Hematopoietic multipotent progenitor cell treated with erythropoietin and hydrocortisone succinate and interleukin-3 and kit ligand, for 6 days (in vitro differentiated cells): Measurements from ENCODE around the gene USP7.
"Not testable (repeated sequence)": the region's sequence is repeated elsewhere in the genome, so short reads cannot be mapped to it uniquely, and the experiment has no call there.

Experiments
- DNase-seq: peaks from one replicate; pipeline ENCODE4 v3.0.0-alpha.2; 2015

USP7 gene

GRCh38 chr16:8874388-8874787, 89.3 kb downstream of the USP7 start:
- DNase-seq, result no peak

GRCh38 chr16:8873866-8874195, 89.9 kb downstream of the USP7 start:
- not testable (repeated sequence) for DNase-seq

- peak; percentile 45 for DNase-seq
These were observed 90.5 kb downstream of the USP7 start for GRCh38 chr16:8872967-8873865.

- DNase-seq, result no peak
These were observed 91.6 kb downstream of the USP7 start for GRCh38 chr16:8872071-8872470.

GRCh38 chr16:8869988-8870241, 93.8 kb downstream of the USP7 start:
- not testable (repeated sequence) for DNase-seq

- peak; percentile 55 for DNase-seq
These were observed 94.3 kb downstream of the USP7 start for GRCh38 chr16:8869212-8869987.

GRCh38 chr16:8868416-8869211, 95.1 kb downstream of the USP7 start, which contains the start of gene CARHSP1:
TSS of gene CARHSP1 (minus strand) at chr16:8869006. CDS start at chr16:8859328, 9,678 bp downstream.
- DNase-seq, result peak; percentile 95

GRCh38 chr16:8867932-8868415, 95.7 kb downstream of the USP7 start:
- DNase-seq, result no peak

GRCh38 chr16:8867216-8867931, 96.3 kb downstream of the USP7 start:
- DNase-seq, result peak; percentile 62

GRCh38 chr16:8866884-8867215, 96.9 kb downstream of the USP7 start:
- DNase-seq, result no peak

GRCh38 chr16:8866118-8866883, 97.4 kb downstream of the USP7 start:
- DNase-seq, result no peak

GRCh38 chr16:8865145-8865882, 98.4 kb downstream of the USP7 start:
- no peak for DNase-seq

- DNase-seq, result no peak
These were observed 99.1 kb downstream of the USP7 start for GRCh38 chr16:8864480-8865110.

GRCh38 chr16:8863594-8864424, 99.9 kb downstream of the USP7 start:
- peak; percentile 56 for DNase-seq

GRCh38 chr16:8862309-8863130, 101.2 kb downstream of the USP7 start:
- no peak for DNase-seq

- DNase-seq, result no peak
These were observed 102.0 kb downstream of the USP7 start for GRCh38 chr16:8861563-8862308.

- no peak for DNase-seq
These were observed 103.5 kb downstream of the USP7 start for GRCh38 chr16:8859913-8860881.
